GM12878 (cell line): Measurements from ENCODE around the gene TNNT2. TPM values are rescaled to one million over a fixed set of nuclear protein-coding genes. Genes with fewer than 3 reads are reported as not detected.

Source experiments
- CUX1 ChIP-seq: IDR thresholded peaks from 2 replicates; pipeline ENCODE4 v1.6.1; 2012; ENCODE audit warnings: improper control_type of control experiment, low read depth, low read length; ENCODE audit not compliant: insufficient replicate concordance
- NKRF ChIP-seq: fragments of 450-650 bp; conservative IDR thresholded peaks from 2 replicates; pipeline ENCODE4 v1.6.1; 2017; ENCODE audit warnings: mild to moderate bottlenecking, moderate library complexity
- polyA plus RNA-seq, 11 experiments: library from polyadenylated mRNA; depleted of rRNA in 4 of 11; unstranded in 6 of 11; stranded (reverse) in 5 of 11; fragments of >200 nt; fragmentation: Nextera tagmentation in 4 of 11; fragmentation: Illumina TruSeq in 1 of 11; extraction: Ambion mirVana in 4 of 11; extraction: Trizol in 1 of 11; gene quantifications; 1 replicate in 1 of 11; 2 replicates in 10 of 11; pipeline versions ENCODE4 v1.2.1 to v1.2.3, GENCODE V29; 2011 to 2016; ENCODE audit warnings: inconsistent platforms in 2 of 11, missing spikeins in 2 of 11, low read depth in 1 of 11
- total RNA-seq, 4 experiments: library from RNA; depleted of rRNA in 3 of 4; stranded (reverse); fragments of >200 nt in 3 of 4; fragmentation: Illumina TruSeq in 1 of 4; extraction: Trizol in 1 of 4; gene quantifications; 2 replicates each; pipeline versions ENCODE4 v1.2.1 to v1.2.3, GENCODE V29; 2013 to 2021

TNNT2 gene
- total and polyA plus RNA-seq, 10 of the 15 experiments (the other 5 are each of a cell fraction or from before 2014, with no cell fraction given), result 2.2 TPM; not detected in 9

- no peak for TF ChIP-seq CUX1
- TF ChIP-seq NKRF, result no peak
Observed at GRCh38 chr1:201378804-201379203, 1.3 kb upstream of the TNNT2 start (continued).
